K562 treated with DMSO at 1 percent for 4 hours (cell line): ENCODE data around the gene FRA10AC1. TPM values are rescaled to one million over a fixed set of nuclear protein-coding genes. Genes with fewer than 3 reads are reported as not detected.

ENCODE experiments used
- total RNA-seq: library from RNA; unstranded; fragments of 300-600 nt; gene quantifications from 2 replicates; pipeline ENCODE4 v1.2.3, GENCODE V29; 2022; ENCODE audit not compliant: insufficient read depth

Gene FRA10AC1
- total RNA-seq = 2.4 and 5.8 TPM in 2 replicates

GRCh38 chr10:93702210-93703001, at the start of gene FRA10AC1:
Gene FRA10AC1, minus strand, starts transcription at chr10:93702592. Its CDS starts 2,486 bp downstream, at chr10:93700106.

Other genes with a start within 250 kb of the FRA10AC1 start
- gene MYOF, start 220.3 kb downstream of the FRA10AC1 start, total RNA-seq = not detected in 2 replicates
- 7.7 and 9.7 TPM in 2 replicates for gene CEP55, start 206.0 kb downstream of the FRA10AC1 start, total RNA-seq
- gene FFAR4, start 135.9 kb downstream of the FRA10AC1 start, total RNA-seq = not detected in 2 replicates
- not detected in 2 replicates for gene RBP4, start 101.4 kb downstream of the FRA10AC1 start, total RNA-seq
- gene PDE6C, start 90.1 kb downstream of the FRA10AC1 start, total RNA-seq = not detected in 2 replicates
- not detected in 2 replicates for gene LGI1, start 55.3 kb upstream of the FRA10AC1 start, total RNA-seq
- gene SLC35G1, start 191.4 kb upstream of the FRA10AC1 start, total RNA-seq = 2.2 and 3.7 TPM in 2 replicates